DND-41 (cell line): ENCODE data around the gene WDR7.

Experiments used
- EZH2 ChIP-seq: IDR thresholded peaks from 3 replicates; pipeline ENCODE4 v1.6.1; 2012; ENCODE audit warnings: borderline replicate concordance, low read depth, mild to moderate bottlenecking, moderate library complexity, low read length, inconsistent platforms; ENCODE audit not compliant: severe bottlenecking
- TF ChIP-seq, protein P1 (sequence below): IDR thresholded peaks from 2 replicates; pipeline ENCODE4 v1.5.1; 2012; ENCODE audit warnings: borderline replicate concordance, low read length, moderate library complexity, mild to moderate bottlenecking; ENCODE audit not compliant: poor library complexity, severe bottlenecking; ENCODE audit errors: extremely low read depth

DNA sequence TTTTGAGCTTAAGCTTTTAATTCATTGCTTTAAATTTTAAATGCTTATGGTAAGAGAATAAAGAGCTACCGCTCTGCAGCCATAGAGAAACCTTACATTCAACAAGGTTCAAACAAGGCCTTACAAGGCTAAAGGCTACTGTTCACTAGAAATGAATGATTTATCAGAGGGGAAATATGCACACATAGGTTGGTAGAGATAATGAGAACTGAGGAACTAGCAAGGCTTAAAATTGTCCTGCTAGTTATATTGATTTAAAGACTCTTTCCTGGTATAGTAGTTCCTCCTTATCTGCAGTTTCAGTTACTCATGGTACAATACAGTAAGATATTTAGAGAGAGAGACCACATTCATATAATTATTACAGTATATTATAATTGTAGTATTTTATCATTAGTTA, 193.4 kb downstream of the WDR7 start:
- no peak for TF ChIP-seq EZH2
- TF ChIP-seq, protein P1, sequence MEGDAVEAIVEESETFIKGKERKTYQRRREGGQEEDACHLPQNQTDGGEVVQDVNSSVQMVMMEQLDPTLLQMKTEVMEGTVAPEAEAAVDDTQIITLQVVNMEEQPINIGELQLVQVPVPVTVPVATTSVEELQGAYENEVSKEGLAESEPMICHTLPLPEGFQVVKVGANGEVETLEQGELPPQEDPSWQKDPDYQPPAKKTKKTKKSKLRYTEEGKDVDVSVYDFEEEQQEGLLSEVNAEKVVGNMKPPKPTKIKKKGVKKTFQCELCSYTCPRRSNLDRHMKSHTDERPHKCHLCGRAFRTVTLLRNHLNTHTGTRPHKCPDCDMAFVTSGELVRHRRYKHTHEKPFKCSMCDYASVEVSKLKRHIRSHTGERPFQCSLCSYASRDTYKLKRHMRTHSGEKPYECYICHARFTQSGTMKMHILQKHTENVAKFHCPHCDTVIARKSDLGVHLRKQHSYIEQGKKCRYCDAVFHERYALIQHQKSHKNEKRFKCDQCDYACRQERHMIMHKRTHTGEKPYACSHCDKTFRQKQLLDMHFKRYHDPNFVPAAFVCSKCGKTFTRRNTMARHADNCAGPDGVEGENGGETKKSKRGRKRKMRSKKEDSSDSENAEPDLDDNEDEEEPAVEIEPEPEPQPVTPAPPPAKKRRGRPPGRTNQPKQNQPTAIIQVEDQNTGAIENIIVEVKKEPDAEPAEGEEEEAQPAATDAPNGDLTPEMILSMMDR = no peak
